A549 (cell line): Measurements from ENCODE around the gene SLC46A2. TPM values are rescaled to one million over a fixed set of nuclear protein-coding genes. Genes with fewer than 3 reads are reported as not detected.

Experiments
- ATAC-seq, 2 experiments: fragments of 200-7000 bp in 1 of 2; fragments of >200 bp in 1 of 2; cut with Nextera tagmentation in 1 of 2; cut with Tn5 transposase in 1 of 2; 3 replicates each; pipeline versions ENCODE4 v1.8.0 to v1.9.1; 2018 to 2020; ENCODE audit warnings: mild to moderate bottlenecking in 1 of 2, moderate library complexity in 1 of 2
- CTCF ChIA-PET: fragments of 300-600 bp; sonication (Branson Sonifier 250); formaldehyde crosslinking; extraction: SDS; loops from one replicate; lab custom pipeline; 2021; ENCODE audit warnings: antibody characterized with exemption, inconsistent platforms; lab: Yijun Ruan, JAX
- POLR2A ChIA-PET: fragments of 350-600 bp; formaldehyde crosslinking; extraction: SDS; loops from one replicate; lab custom pipeline; 2021; ENCODE audit warnings: antibody characterized with exemption, inconsistent platforms; lab: Yijun Ruan, JAX
- DNase-seq, 2 experiments: peaks; one replicate each; pipeline versions ENCODE4 v3.0.0 to v3.0.0-alpha.2; 2011 to 2016; ENCODE audit warnings: low read depth in 1 of 2, low spot score in 1 of 2
- FAIRE-seq: peaks from 2 replicates; lab custom pipeline; 2011; peaks lifted over from hg19 to GRCh38; lab: Jason Lieb, UNC
- H3K27ac ChIP-seq, 2 experiments: fragments of >200 bp; sonication (Bioruptor Twin); formaldehyde crosslinking; 3 replicates each; pipeline ENCODE4 v1.5.1; 2016 to 2017
- H3K4me1 ChIP-seq: fragments of >200 bp; sonication (Bioruptor Twin); formaldehyde crosslinking; 3 replicates; pipeline ENCODE4 v1.6.1; 2016
- H3K4me2 ChIP-seq: fragments of >200 bp; sonication (Bioruptor Twin); formaldehyde crosslinking; 3 replicates; pipeline ENCODE4 v1.6.1; 2016
- H3K4me3 ChIP-seq: fragments of >200 bp; sonication (Bioruptor Twin); formaldehyde crosslinking; 3 replicates; pipeline ENCODE4 v1.5.1; 2016
- H3K9me3 ChIP-seq: fragments of >200 bp; sonication (Bioruptor Twin); formaldehyde crosslinking; 3 replicates; pipeline ENCODE4 v1.6.1; 2016
- CBX8 ChIP-seq: fragments of 200-600 bp; sonication (generic); IDR thresholded peaks from 2 replicates; pipeline ENCODE4 v1.6.1; 2016
- CHD2 ChIP-seq: fragments of 150-350 bp; IDR thresholded peaks from 2 replicates; pipeline ENCODE4 v1.6.1; 2014; ENCODE audit warnings: low read length; ENCODE audit not compliant: partially characterized antibody
- CHD4 ChIP-seq: fragments of 200-600 bp; sonication (generic); IDR thresholded peaks from 2 replicates; pipeline ENCODE4 v1.6.1; 2016; ENCODE audit warnings: antibody characterized with exemption, mild to moderate bottlenecking, borderline replicate concordance
- EHMT2 ChIP-seq: fragments of 200-600 bp; sonication (generic); IDR thresholded peaks from 2 replicates; pipeline ENCODE4 v1.6.1; 2016; ENCODE audit warnings: antibody characterized with exemption, low read depth, mild to moderate bottlenecking, moderate library complexity
- FOSB ChIP-seq: fragments of 250-450 bp; sonication (Bioruptor Pico); IDR thresholded peaks from 2 replicates; pipeline ENCODE4 v1.5.0; 2020; ENCODE audit warnings: mild to moderate bottlenecking, moderate library complexity
- FOXS1 ChIP-seq: fragments of 250-450 bp; sonication (Bioruptor Pico); IDR thresholded peaks from 2 replicates; pipeline ENCODE4 v1.5.0; 2020; ENCODE audit warnings: mild to moderate bottlenecking, moderate library complexity
- HDAC2 ChIP-seq: fragments of 200-600 bp; sonication (generic); IDR thresholded peaks from 2 replicates; pipeline ENCODE4 v1.6.1; 2016
- HEYL ChIP-seq: fragments of 250-450 bp; sonication (Bioruptor Pico); IDR thresholded peaks from 2 replicates; pipeline ENCODE4 v1.8.0; 2021; ENCODE audit warnings: mild to moderate bottlenecking, moderate library complexity
- HOXA7 ChIP-seq: fragments of 250-450 bp; sonication (Bioruptor Pico); IDR thresholded peaks from 2 replicates; pipeline ENCODE4 v1.5.0; 2020; ENCODE audit warnings: mild to moderate bottlenecking, moderate library complexity
- KDM5A ChIP-seq: fragments of 200-600 bp; sonication (generic); IDR thresholded peaks from 2 replicates; pipeline ENCODE4 v1.6.1; 2016; ENCODE audit warnings: antibody characterized with exemption, mild to moderate bottlenecking
- MAFK ChIP-seq: fragments of 450-650 bp; IDR thresholded peaks from 2 replicates; pipeline ENCODE4 v1.6.1; 2014; ENCODE audit not compliant: partially characterized antibody
- MYC ChIP-seq: IDR thresholded peaks from 2 replicates; pipeline ENCODE4 v1.6.1; 2012; ENCODE audit warnings: mild to moderate bottlenecking, inconsistent platforms, low read length, improper control_type of control experiment, borderline replicate concordance
- NPAS2 ChIP-seq: fragments of 250-450 bp; sonication (Bioruptor Pico); IDR thresholded peaks from 2 replicates; pipeline ENCODE4 v1.8.0; 2022; ENCODE audit warnings: mild to moderate bottlenecking, moderate library complexity, borderline replicate concordance
- POLR2A ChIP-seq: IDR thresholded peaks from 2 replicates; pipeline ENCODE4 v1.6.1; 2012; ENCODE audit warnings: mild to moderate bottlenecking, low read length
- POLR2AphosphoS2 ChIP-seq: conservative IDR thresholded peaks from 2 replicates; pipeline ENCODE4 v1.6.1; 2012; ENCODE audit warnings: low read length, improper control_type of control experiment, inconsistent platforms
- RARB ChIP-seq: fragments of 250-450 bp; sonication (Bioruptor Pico); IDR thresholded peaks from 2 replicates; pipeline ENCODE4 v1.8.0; 2021; ENCODE audit warnings: mild to moderate bottlenecking, moderate library complexity
- RNF2 ChIP-seq: fragments of 200-600 bp; sonication (generic); IDR thresholded peaks from 2 replicates; pipeline ENCODE4 v1.6.1; 2016; ENCODE audit warnings: low read depth, mild to moderate bottlenecking, antibody characterized with exemption, moderate library complexity, borderline replicate concordance
- SMC3 ChIP-seq: fragments of >200 bp; sonication (Bioruptor Twin); formaldehyde crosslinking; IDR thresholded peaks from 3 replicates; pipeline ENCODE4 v1.6.1; 2018; ENCODE audit warnings: inconsistent platforms
- TFCP2L1 ChIP-seq: fragments of 250-450 bp; sonication (Bioruptor Pico); IDR thresholded peaks from 2 replicates; pipeline ENCODE4 v1.5.0; 2021; ENCODE audit warnings: mild to moderate bottlenecking
- ZC3H11A ChIP-seq: fragments of 450-650 bp; IDR thresholded peaks from 2 replicates; pipeline ENCODE4 v1.6.1; 2014; ENCODE audit warnings: antibody characterized with exemption, mild to moderate bottlenecking
- ZSCAN20 ChIP-seq: fragments of 250-450 bp; sonication (Bioruptor Pico); IDR thresholded peaks from 2 replicates; pipeline ENCODE4 v1.8.0; 2022; ENCODE audit warnings: mild to moderate bottlenecking, moderate library complexity
- WGBS: methylation state at CpG from one replicate; pipeline ENCODE4 v1.1.6; 2017; ENCODE audit errors: missing lambda C conversion rate; 5-methylcytosine and 5-hydroxymethylcytosine counted together
- polyA plus RNA-seq, 4 experiments: library from polyadenylated mRNA; depleted of rRNA in 3 of 4; stranded (reverse); fragments of >200 nt; fragmentation: RNase III in 1 of 4; extraction: RNeasy Plus Mini Kit Qiagen cat#74134 plus additional on column Dnase treatment in 1 of 4; gene quantifications; 2 replicates in 3 of 4; 3 replicates in 1 of 4; pipeline ENCODE4 v1.2.3, GENCODE V29; 2011 to 2017
- TF ChIP-seq, protein P1 (sequence below): fragments of >200 bp; sonication (Bioruptor Twin); formaldehyde crosslinking; IDR thresholded peaks from 2 replicates; pipeline ENCODE4 v1.6.1; 2016
- TF ChIP-seq, protein P2 (sequence below): IDR thresholded peaks from 2 replicates; pipeline ENCODE4 v1.6.1; 2012
- TF ChIP-seq, protein P3 (sequence below): fragments of 250-450 bp; sonication (Bioruptor Pico); IDR thresholded peaks from 2 replicates; pipeline ENCODE4 v1.5.0; 2020; ENCODE audit warnings: low read depth, mild to moderate bottlenecking, moderate library complexity
- TF ChIP-seq, protein P4 (sequence below): IDR thresholded peaks from 2 replicates; pipeline ENCODE4 v1.6.1; 2012

The SLC46A2 gene
- polyA plus RNA-seq, 2 of the 4 experiments (the other 2 are of a cell fraction) = not detected

DNA sequence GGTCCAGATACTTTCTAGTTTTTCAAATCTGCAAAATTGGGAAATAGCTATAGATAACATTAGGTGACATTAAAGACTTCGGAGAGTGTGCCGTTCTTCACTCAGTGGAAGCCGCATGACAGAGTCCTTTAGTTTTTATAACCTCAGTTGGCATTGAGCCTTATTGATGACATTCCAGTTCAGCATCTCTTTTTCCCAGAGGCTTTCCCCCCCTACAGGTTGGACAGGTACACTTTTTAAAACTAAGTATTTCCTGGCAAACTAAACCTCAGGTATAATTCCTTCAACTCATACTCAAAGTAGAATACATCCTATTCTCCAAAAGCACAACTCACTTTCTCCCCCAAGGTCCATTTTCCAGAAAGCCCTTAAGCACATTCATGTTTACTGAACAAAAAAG is 58.7 kb downstream of the SLC46A2 start:
- Histone ChIP-seq H3K4me1 (no peaks in the 10 kb centered on the region), H3K27ac (no peak overlapping the region), H3K4me2 (no peak overlapping the region), H3K4me3 (no peak overlapping the region), H3K9me3 (no peaks in the 10 kb centered on the region)
- TF ChIP-seq HDAC2 (no peak), POLR2AphosphoS2 (no peak), ZC3H11A (no peak), RARB (CRISPR knock-in tag) (no peak), TFCP2L1 (no peak), ZSCAN20 (no peak), KDM5A (no peak), SMC3 (no peak), RNF2 (no peak), POLR2A (no peak), NPAS2 (CRISPR knock-in tag) (no peak), FOSB (CRISPR knock-in tag) (no peak), CHD2 (no peak)
- TF ChIP-seq, protein P1, sequence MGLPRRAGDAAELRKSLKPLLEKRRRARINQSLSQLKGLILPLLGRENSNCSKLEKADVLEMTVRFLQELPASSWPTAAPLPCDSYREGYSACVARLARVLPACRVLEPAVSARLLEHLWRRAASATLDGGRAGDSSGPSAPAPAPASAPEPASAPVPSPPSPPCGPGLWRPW = no peak
- TF ChIP-seq, protein P2, sequence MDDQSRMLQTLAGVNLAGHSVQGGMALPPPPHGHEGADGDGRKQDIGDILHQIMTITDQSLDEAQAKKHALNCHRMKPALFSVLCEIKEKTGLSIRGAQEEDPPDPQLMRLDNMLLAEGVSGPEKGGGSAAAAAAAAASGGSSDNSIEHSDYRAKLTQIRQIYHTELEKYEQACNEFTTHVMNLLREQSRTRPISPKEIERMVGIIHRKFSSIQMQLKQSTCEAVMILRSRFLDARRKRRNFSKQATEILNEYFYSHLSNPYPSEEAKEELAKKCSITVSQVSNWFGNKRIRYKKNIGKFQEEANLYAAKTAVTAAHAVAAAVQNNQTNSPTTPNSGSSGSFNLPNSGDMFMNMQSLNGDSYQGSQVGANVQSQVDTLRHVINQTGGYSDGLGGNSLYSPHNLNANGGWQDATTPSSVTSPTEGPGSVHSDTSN = no peak
- TF ChIP-seq, protein P3, sequence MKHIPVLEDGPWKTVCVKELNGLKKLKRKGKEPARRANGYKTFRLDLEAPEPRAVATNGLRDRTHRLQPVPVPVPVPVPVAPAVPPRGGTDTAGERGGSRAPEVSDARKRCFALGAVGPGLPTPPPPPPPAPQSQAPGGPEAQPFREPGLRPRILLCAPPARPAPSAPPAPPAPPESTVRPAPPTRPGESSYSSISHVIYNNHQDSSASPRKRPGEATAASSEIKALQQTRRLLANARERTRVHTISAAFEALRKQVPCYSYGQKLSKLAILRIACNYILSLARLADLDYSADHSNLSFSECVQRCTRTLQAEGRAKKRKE = no peak
- ATAC-seq (no peak), FAIRE-seq (no peak), DNase-seq (no peak)
- 99% methylated on average over 3 of the region's 3 CpGs for WGBS
- CTCF ChIA-PET = interaction anchor here (3.5 kb wide), 1 partner anchor 12 kb away, joined by 15 read pairs; no protein-coding TSS in a partner anchor
- POLR2A ChIA-PET = no interaction called here

DNA sequence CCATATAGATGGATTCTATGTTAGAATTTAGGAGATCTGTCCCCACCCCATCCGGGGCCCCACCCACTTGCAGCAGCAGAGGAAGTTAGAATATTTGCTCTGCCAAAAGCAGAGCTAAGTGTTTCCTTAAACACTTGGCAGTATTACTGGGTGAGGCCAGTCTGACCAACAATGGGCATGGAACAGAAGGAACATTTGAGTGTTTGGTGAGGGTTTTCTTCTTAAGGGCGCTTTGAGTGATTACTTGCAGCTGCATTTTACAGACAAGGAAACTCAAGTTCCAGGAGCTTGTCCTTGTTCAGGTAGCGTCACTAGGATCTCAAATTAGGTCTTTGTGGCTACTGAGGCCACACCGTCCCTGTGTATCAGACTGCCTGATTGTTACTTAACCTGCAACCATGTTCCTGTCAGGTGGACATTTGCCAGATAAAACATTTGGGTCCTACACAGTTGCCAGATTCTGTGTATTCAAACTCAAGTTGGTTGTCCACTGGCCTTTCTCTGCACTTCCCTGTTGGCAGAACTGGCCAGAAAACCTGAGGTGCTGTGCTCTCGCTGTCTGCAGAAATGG is 59.3 kb downstream of the SLC46A2 start:
- H3K27ac ChIP-seq = no peak overlapping the region
- no peak for DNase-seq
- ATAC-seq = no peak
- H3K4me1 ChIP-seq = no peaks in the 10 kb centered on the region
- TF ChIP-seq MAFK = no peak
- TF ChIP-seq EHMT2 = no peak
- no peak for TF ChIP-seq CBX8
- TF ChIP-seq, protein P1 = no peak
- TF ChIP-seq CHD2 = no peak
- no peak for TF ChIP-seq HEYL (CRISPR knock-in tag)
- TF ChIP-seq ZSCAN20 = no peak
- no peak for TF ChIP-seq MYC
- no peak for TF ChIP-seq CHD4
- TF ChIP-seq, protein P4, sequence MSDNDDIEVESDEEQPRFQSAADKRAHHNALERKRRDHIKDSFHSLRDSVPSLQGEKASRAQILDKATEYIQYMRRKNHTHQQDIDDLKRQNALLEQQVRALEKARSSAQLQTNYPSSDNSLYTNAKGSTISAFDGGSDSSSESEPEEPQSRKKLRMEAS = no peak
- no peak for TF ChIP-seq FOXS1 (CRISPR knock-in tag)
- TF ChIP-seq HOXA7 = no peak
- TF ChIP-seq, all 56 proteins: peak for 0
- FAIRE-seq = no peak
- H3K4me2 ChIP-seq = no peak overlapping the region
- 74% methylated on average over 5 of the region's 5 CpGs for WGBS
- ChIA-PET POLR2A (no interaction called here), CTCF (interaction anchor here (3.5 kb wide), 1 partner anchor 12 kb away, joined by 15 read pairs; no protein-coding TSS in a partner anchor)
- no peaks in the 10 kb centered on the region for H3K9me3 ChIP-seq
- H3K4me3 ChIP-seq = no peak overlapping the region

Other genes with a start within 250 kb of the SLC46A2 start
- 30.5 and 40.0 TPM in 2 replicates for gene INIP, start 172.8 kb downstream of the SLC46A2 start, polyA plus RNA-seq (2011; rRNA removed)
- gene INIP, start 172.8 kb downstream of the SLC46A2 start, polyA plus RNA-seq (2017; fragmentation: RNase III; extraction: RNeasy Plus Mini Kit Qiagen cat#74134 plus additional on column Dnase treatment) = 20.4 to 20.7 TPM (median 20.7 TPM) in 3 replicates
- gene SNX30, start 140.1 kb downstream of the SLC46A2 start, polyA plus RNA-seq (2011; rRNA removed) = 3.1 and 4.1 TPM in 2 replicates
- 3.5 to 3.8 TPM (median 3.6 TPM) in 3 replicates for gene SNX30, start 140.1 kb downstream of the SLC46A2 start, polyA plus RNA-seq (2017; fragmentation: RNase III; extraction: RNeasy Plus Mini Kit Qiagen cat#74134 plus additional on column Dnase treatment)
- gene ZNF883, start 121.3 kb upstream of the SLC46A2 start, polyA plus RNA-seq (2011; rRNA removed) = 1.7 and 1.8 TPM in 2 replicates
- 1.8 to 2.3 TPM (median 2.0 TPM) in 3 replicates for gene ZNF883, start 121.3 kb upstream of the SLC46A2 start, polyA plus RNA-seq (2017; fragmentation: RNase III; extraction: RNeasy Plus Mini Kit Qiagen cat#74134 plus additional on column Dnase treatment)
- gene ZFP37, start 165.8 kb upstream of the SLC46A2 start, polyA plus RNA-seq (2011; rRNA removed) = 1.6 and 2.8 TPM in 2 replicates
- gene ZFP37, start 165.8 kb upstream of the SLC46A2 start, polyA plus RNA-seq (2017; fragmentation: RNase III; extraction: RNeasy Plus Mini Kit Qiagen cat#74134 plus additional on column Dnase treatment) = 2.0 to 2.3 TPM (median 2.0 TPM) in 3 replicates